Epidermal melanocyte (primary cell): ENCODE measurements around the gene EMC1.
A peak's percentile ranks its signal among the peaks of the same experiment; 100 is the strongest.
"Not testable (repeated sequence)": the region's sequence is repeated elsewhere in the genome, so short reads cannot be mapped to it uniquely, and the experiment has no call there.

ENCODE experiments used
- DNase-seq: peaks from one replicate; pipeline ENCODE4 v3.0.0; 2011; ENCODE audit warnings: low spot score; ENCODE audit not compliant: insufficient read length

Gene EMC1

DNA sequence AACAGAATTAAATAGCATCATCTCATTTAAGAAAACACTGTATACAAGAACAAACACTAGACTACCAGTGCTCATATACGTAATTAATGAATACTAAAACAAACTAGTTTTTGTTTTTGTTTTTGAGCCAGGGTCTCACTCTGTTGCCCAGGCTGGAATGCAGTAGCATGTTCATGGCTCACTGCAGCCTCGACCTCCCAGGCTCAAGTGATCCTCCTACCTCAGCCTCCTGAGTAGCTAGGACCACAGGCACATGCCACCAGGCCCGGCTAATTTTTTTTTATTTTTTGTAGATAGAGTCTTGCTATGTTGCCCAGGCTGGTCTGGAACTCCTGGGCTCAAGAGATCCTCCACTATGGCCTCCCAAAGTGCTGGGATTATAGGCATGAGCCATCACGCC is 34.7 kb downstream of the EMC1 start:
- DNase-seq = not testable (repeated sequence)

- DNase-seq = no peak
These were observed 37.7 kb downstream of the EMC1 start for GRCh38 chr1:19213580-19213979.

DNA sequence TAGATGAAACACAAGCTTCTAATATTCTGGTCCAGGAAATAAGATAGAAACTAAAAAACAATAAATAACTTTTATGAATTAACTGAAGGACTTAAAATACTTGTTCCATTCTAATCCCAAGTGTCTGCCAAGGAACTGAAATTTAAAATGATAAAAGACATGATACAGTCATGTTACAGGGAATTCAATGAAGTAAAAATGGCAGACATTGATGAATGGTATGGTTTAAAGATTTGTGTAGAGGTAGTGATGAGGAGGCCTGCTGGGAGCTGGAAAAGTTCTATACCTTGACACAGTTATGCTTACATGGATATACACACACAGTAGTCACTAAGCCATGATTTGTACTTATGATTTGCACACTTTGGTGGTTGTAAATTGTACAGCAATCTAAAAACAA is 39.2 kb downstream of the EMC1 start:
- no peak for DNase-seq

GRCh38 chr1:19210772-19211549 is 40.4 kb downstream of the EMC1 start:
- DNase-seq = no peak

GRCh38 chr1:19209990-19210771 is 41.1 kb downstream of the EMC1 start, which contains the start of gene UBR4:
TSS of gene UBR4 (minus strand) at chr1:19210266. CDS start at chr1:19210248, 18 bp downstream.
- DNase-seq = peak; percentile 82

- DNase-seq = no peak
These were observed 41.8 kb downstream of the EMC1 start for GRCh38 chr1:19209439-19209989.

DNA sequence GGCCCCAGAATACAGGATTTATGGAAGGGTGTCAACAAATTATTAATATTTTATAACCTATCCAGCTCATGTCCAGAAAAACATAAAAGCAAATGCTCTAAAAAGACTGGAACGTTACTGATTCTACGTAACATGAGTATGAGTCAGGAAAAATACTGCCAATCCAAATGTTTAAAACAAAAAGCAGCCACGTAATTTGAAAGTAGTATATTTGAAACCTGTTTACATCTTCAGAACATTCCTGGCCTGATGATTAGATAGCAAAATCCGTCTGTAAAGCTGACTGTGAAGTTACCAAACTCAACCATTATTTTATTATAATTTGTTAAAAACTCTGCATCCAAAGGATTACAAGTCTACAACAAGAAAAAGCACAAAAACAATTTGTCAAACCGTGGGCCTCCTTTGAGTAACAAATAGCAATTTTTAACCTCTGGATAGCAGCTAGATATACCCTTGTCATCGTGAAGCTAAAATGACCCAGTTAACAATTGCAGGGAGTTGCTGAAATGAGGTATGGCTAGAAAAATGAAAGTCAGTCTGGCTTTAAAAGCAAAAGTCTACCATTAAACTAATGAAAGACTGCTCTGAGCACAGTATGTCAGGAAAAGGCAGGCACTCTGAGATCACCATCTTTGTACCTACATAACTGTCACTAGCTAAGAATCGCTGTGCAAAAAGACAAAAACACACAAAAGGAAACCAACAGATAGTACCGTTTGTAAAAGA is 42.5 kb downstream of the EMC1 start:
- no peak for DNase-seq

- DNase-seq = no peak
These were observed 44.4 kb downstream of the EMC1 start for GRCh38 chr1:19206947-19207346.

DNA sequence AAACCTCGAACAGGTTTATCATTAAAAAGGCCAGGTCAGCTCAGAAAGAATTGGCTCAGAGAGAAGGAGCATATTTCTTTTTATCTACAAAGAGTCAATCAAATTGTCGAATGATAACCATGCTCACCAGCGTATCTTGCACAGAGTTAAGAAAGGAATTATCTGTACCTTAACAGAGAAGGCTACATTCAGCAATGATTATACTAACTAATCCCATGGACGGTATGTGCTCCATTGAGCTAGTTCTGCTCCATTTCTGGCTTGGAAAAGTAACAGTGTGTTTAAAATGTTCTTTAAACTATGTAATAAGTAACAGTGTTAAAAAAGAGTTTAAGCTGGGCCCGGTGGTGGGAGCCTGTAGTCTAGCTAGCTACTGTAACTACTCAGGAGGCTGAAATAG is 45.5 kb downstream of the EMC1 start:
- DNase-seq = no peak

DNA sequence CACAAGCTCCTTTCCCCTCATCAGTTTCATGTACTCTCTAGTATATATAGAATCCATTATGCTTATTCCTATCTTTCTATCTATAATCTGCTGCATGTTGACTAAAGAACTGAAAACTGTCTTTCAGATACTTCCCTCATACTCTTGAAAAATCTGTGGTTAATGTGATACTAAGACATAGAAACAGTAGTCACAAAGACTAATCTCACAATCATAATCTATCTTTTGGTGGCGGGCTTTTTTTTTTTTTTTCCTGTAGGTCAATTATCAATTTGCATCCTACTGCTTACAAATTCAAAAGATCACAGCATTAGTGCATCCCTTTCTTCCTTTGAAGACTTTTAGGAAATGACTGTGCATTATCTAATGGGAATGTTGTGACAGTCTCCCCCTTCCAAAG is 45.9 kb downstream of the EMC1 start:
- no peak for DNase-seq

DNA sequence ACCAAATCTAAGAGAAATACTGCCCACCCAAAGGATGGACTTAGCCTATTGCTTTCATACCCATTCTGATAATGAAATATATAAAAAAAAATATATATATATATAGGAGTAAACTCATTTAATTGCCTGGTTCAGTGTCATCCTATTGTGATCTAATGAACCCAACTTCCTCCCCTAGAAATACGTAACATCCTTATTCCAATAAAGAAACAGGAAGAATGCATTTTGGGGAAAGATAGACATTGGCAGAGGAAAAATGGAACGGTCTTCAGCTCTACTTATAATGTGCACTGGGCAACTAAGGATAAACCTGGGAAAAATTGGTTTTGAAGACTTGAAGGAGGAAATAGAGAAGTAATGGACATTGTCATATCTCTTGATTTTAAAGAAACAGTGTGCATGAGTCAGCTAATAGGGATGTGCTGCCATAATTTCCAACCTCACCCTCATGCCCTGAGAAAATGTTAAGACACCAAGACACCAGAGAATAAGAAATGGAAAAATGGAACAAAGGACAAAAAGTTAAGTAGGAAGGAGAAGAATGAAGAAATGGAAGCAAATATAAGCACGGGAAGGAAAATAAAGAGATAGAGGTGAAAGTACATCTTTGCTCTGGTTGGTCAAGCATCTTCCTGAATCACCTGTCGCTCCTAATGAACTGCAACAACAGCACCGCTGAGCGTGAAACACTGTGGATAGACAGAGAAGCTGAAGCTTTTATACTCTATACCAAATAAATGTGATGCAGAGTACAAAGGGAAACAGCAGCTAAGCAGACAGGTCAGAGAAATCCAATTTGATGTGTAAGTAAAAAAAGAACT is 46.7 kb downstream of the EMC1 start:
- DNase-seq = no peak

DNA sequence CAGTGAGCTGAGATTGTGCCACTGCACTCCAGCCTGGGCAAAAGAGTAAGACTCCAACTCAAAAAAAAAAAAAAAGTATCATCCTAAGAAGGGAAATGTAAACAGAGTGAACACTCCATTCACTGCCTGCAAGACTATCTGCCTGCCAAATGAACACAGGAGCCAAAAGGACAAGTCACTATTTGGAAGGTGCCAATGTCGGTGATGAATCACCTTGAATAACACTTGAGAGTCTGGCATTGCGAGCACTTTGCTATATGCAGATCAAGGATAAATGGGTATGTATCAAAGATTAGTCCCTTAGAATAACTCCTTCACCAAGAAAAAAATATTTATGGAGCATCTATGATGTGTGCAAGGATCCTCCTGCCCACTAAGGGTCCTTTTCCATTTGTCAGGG is 47.9 kb downstream of the EMC1 start:
- DNase-seq = no peak

DNA sequence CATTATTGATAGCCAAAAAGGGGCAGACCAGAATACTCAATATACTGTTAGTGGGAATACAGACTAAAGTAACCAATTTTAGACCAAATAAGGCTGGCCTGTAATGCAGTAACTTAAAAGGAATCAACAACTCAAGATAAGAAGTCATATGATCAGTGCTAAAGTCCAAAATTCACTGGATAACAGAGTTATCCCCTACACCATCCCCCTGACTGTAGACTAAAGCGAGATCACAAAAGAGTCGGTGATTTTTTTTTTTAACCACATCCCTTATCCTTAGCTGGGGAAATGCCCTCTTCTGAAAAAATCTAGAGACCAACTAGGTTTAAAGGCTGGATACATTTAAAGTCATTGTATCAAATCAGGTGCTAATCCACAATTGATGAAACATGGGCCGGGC is 48.9 kb downstream of the EMC1 start:
- no peak for DNase-seq

DNA sequence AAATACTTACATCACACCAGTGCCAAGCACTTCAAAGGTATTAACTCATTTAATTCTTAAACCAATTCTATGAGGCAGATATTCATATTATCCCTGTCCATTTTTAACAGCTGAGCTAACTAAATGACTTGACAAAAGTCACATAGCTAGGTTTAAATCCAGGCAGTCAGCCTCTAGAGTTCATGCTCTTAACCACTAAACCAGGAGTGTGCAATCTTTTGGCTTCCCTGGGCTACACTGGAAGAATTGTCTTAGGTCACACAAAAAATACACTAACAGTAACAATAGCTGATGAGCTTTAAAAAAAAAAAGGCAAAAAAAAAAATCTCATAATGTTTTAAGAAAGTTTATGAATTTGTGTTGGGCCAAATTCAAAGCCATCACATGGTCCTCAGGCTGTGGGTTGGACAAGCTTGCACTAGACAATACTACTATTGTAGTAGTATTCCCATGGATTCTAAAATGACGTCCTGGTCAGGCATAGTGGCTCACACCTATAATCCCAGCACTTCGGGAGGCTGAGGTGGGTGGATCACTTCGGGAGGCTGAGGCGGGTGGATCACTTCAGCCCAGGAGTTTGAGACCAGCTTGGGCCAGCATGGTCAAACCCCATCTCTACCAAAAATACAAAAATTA is 51.2 kb downstream of the EMC1 start:
- no peak for DNase-seq

DNA sequence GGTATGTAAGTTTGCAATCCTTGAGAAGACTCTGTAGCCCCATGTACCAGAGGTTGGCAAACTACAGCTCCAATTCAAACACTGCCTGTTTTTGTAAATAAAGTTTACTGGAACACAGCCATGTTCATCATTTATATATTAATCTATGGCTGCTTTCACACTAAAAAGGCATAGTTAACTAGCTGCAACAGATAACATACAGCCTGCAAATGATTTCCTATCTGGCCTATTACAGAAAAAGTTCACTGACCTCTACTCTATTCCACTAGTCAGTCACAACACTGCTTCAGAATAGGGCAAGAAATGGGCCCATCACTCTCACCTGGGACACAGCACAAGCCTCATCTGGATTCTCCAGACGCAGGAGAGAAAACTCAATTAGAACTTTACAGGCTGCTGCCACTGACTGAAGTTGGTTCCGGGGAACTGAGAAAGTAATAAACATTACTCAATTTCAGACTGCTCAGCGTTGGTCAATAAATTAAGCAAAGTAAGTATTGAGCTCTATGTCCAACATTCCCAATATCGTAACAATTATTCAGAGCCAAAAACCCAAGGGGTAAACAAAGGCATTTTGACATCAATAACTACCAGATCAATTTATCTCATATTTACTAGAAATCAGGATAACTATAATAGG is 51.9 kb downstream of the EMC1 start:
- DNase-seq = no peak

GRCh38 chr1:19198820-19199219 is 52.5 kb downstream of the EMC1 start:
- no peak for DNase-seq

GRCh38 chr1:19197845-19198244 is 53.5 kb downstream of the EMC1 start:
- no peak for DNase-seq

DNA sequence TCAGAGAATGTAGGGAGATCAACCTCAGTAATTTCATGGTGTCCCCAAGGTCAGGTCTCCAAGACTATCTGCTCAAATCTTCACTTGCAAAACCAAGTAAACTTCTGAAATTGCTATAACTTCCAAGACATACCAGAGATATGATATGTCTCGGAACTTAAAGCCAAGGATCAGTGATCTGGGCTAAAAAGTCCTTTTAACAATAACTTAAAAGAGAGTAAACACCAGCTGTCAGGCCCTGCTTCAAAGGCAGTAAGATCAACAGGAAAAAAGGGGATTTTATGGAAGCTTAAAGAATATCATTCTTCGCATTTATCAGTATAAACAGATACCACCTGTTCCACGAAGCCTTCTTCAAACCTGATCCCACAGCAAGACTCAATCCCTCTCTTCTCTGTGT is 55.0 kb downstream of the EMC1 start:
- DNase-seq = no peak

DNA sequence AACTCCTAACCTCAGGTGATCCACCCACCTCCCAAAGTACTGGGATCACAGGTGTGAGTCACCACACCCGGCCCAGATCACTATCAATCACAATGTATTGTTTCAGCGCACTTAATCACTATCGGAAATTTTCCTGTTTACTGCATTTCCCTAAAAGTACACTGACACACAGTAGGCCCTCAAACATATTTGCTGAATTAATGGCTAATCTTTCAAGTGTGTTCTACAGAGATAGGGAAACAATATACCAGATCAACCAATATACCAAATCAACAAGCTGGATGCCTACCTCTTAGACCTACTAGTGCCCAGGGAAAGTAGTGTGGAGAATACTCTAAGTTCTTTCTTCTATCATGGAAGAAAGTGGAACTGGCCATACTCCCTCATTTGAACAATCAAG is 58.3 kb downstream of the EMC1 start:
- DNase-seq = no peak

- DNase-seq = no peak
These were observed 59.5 kb downstream of the EMC1 start for GRCh38 chr1:19191811-19192210.
